Measurements from ENCODE around the gene WBP2NL. TPM values are rescaled to one million over a fixed set of nuclear protein-coding genes. Genes with fewer than 3 reads are reported as not detected.
A peak's percentile ranks its signal among the peaks of the same experiment; 100 is the strongest.

Gene WBP2NL
- total RNA-seq, 1 experiment from 2014 or later = not detected

DNA sequence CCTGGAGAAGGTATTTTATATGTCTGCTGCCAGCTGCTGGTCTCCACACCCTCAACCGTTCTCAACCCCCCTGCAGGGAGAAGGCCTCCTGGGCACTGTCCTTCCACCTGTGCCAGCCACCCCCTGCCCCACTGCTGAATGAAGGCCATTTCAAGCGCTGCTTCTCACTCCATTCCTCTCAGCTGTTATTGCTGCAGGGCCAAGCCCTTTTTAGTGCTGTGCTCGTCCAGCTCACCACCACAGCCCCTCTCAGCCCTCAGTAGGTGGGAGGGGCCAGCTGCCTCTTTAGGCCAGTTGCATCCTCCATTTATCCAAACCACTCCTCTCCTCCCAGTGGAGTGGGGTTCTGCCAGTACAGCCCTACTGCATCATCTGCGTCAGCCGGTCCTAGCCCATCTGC, 1.8 kb upstream of the WBP2NL start:
- no peaks in the 10 kb centered on the region for H3K9me3 ChIP-seq (replicated peaks)
- H3K36me3 ChIP-seq = no peaks in the 10 kb centered on the region
- no peak overlapping the region for H3K27ac ChIP-seq
- no peak for DNase-seq
- no peak overlapping the region for H3K4me3 ChIP-seq
- H3K4me1 ChIP-seq = no peaks in the 10 kb centered on the region
- 0 out of 2 replicates have a peak, but pooled peaks cover 4% of the 10 kb centered on the region for H3K27me3 ChIP-seq

DNA sequence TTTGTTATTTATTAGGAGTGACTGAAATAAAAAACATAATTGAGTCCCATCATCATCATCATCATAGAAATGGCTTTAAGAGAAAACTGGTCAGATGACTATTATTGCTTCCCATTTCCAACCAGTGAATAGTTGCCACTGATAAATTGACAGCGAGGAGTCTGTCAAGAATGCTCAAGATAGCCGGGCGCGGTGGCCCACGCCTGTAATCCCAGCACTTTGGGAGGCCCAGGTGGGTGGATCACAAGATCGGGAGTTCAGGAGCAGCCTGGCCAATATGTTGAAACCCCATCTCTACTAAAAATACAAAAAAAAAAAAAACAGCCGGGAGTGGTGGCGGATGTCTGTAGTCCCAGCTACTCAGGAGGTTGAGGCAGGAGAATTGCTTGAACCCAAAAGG, 1.9 kb downstream of the WBP2NL start:
- Histone ChIP-seq H3K36me3 (no peaks in the 10 kb centered on the region), H3K4me1 (no peaks in the 10 kb centered on the region), H3K9me3 (replicated peaks) (no peaks in the 10 kb centered on the region), H3K4me3 (no peak overlapping the region), H3K27me3 (no peaks in the 10 kb centered on the region), H3K27ac (no peak overlapping the region)
- no peak for DNase-seq

DNA sequence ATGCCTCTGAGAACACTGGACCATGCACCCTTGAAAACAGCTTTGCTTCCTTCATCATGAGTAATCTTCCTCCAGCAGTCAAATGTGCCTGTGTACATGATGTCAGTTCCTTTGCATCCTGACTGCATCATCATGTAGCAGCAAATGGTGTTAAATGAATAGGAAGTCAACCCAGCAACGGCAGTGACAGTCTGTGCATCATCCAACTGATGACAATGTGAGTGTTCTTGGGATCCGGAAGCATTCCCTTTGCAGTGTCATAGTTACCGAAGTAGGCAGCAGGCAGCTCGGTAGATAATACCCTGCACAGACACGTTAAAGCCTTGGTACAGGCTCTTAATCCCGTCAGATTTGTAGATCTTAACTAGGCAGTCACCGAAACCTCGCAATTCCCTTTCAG, 2.5 kb downstream of the WBP2NL start:
- no peak overlapping the region for H3K27ac ChIP-seq
- no peaks in the 10 kb centered on the region for H3K4me1 ChIP-seq
- H3K4me3 ChIP-seq = no peak overlapping the region
- no peaks in the 10 kb centered on the region for H3K27me3 ChIP-seq
- DNase-seq = no peak
- H3K9me3 ChIP-seq (replicated peaks) = no peaks in the 10 kb centered on the region
- no peaks in the 10 kb centered on the region for H3K36me3 ChIP-seq

DNA sequence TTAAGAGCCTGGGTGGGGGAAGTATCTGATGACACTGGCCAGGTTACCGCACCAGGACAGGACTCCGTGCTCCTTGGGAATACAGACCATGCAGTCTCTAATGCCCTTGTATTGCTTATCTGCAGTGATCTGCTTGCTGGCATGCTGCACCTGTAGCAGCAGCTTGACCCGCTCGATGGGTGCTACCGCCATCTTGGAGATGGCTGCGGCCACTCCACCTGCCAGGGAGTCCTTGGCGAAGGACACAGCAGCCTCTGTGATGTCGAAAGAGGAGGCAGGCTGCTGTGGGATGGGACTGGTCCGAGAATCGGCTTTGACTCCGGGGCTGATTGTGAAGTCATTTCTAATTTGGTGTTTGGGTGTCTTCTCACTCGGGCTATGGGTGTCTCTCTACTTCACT, 3.1 kb downstream of the WBP2NL start:
- Histone ChIP-seq H3K27me3 (no peaks in the 10 kb centered on the region), H3K4me3 (no peak overlapping the region), H3K36me3 (no peaks in the 10 kb centered on the region), H3K4me1 (no peaks in the 10 kb centered on the region), H3K27ac (no peak overlapping the region), H3K9me3 (replicated peaks) (no peaks in the 10 kb centered on the region)
- no peak for DNase-seq

DNA sequence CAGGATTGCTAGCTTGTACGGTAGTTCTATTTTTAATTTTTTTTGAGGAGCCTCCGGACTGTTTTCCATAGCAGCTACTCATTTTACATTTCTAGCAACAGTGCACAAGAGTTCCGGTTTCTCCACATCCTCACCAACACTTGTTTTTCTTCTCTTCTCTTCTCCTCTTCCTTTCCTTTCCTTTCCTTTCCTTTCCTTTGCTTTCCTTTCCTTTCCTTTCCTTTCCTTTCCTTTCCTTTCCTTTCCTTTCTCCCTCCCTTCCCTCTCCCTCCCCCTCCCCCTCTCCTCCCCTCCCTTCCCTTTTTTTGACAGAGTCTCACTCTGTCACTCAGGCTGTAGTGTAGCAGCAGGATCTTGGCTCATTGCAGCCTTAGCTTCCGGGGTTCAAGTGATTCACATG, 9.3 kb downstream of the WBP2NL start:
- Histone ChIP-seq H3K27me3 (no peaks in the 10 kb centered on the region), H3K4me1 (no peaks in the 10 kb centered on the region), H3K27ac (no peak overlapping the region), H3K36me3 (no peaks in the 10 kb centered on the region), H3K4me3 (no peak overlapping the region), H3K9me3 (replicated peaks) (no peaks in the 10 kb centered on the region)
- no peak for DNase-seq

DNA sequence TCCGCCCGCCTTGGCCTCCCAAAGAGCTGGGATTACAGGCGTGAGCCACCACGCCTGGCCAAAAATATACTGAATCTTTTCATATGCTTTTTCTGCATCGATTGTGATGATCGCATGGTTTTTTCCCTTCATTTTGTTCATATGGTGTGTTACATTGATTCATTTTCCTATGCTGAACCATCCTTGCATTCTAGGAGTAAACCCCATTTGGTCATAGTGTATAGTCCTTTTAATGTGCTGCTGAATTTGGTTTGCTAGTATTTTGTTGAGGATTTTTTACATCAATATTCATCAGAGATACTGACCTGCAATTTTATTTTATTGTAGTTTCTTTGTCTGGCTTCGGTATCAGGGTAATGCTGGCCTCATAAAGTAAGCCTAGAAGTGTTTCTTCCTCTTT, 12.2 kb downstream of the WBP2NL start:
- Histone ChIP-seq H3K4me3 (no peak overlapping the region), H3K27me3 (no peaks in the 10 kb centered on the region), H3K4me1 (no peaks in the 10 kb centered on the region), H3K27ac (no peak overlapping the region), H3K36me3 (no peaks in the 10 kb centered on the region), H3K9me3 (replicated peaks) (no peaks in the 10 kb centered on the region)
- no peak for DNase-seq

DNA sequence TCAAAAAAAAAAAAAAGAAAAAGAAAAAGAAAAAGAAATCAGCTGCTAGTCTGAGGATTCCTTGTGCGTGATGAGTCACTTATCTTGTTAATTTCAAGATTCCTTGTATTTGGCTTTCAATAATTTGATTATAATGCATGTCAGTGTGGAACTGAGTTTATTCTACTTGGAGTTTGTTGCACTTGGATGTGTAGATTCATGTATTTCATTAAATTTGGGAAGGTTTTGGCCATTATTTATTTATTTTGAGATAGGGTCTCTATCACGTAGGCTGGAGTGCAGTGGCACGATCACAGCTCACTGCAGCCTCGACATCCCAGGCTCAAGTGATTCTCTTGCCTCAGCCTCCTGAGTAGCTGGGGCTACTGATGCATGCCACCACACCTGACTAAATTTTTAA, 14.8 kb downstream of the WBP2NL start:
- Histone ChIP-seq H3K36me3 (no peaks in the 10 kb centered on the region), H3K27me3 (peaks cover 3% of the 10 kb centered on the region; the same call in 1 of the 2 replicates), H3K27ac (no peak overlapping the region), H3K9me3 (replicated peaks) (no peaks in the 10 kb centered on the region), H3K4me1 (no peaks in the 10 kb centered on the region), H3K4me3 (no peak overlapping the region)
- DNase-seq = no peak

DNA sequence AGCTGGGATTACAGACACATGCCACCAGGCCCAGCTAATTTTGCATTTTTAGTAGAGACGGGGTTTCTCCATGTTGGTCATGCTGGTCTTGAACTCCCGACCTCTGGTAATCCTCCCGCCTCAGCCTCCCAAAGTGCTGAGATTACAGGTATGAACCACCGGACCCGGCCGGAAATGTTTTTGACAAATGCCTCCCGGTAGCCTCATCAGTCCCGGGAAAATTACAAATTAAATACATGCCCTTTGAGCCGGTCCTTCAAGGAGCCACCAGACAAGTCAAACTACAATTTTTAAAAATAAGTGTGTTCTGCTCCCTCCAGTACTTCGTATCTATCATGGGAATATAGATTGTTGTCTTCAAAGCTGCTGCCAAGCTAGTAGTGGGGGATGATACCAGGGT, 17.5 kb downstream of the WBP2NL start:
- Histone ChIP-seq H3K27ac (no peak overlapping the region), H3K4me1 (no peaks in the 10 kb centered on the region), H3K9me3 (replicated peaks) (no peaks in the 10 kb centered on the region), H3K36me3 (no peaks in the 10 kb centered on the region), H3K4me3 (no peak overlapping the region), H3K27me3 (peaks cover 3% of the 10 kb centered on the region; the same call in 1 of the 2 replicates)
- no peak for DNase-seq

DNA sequence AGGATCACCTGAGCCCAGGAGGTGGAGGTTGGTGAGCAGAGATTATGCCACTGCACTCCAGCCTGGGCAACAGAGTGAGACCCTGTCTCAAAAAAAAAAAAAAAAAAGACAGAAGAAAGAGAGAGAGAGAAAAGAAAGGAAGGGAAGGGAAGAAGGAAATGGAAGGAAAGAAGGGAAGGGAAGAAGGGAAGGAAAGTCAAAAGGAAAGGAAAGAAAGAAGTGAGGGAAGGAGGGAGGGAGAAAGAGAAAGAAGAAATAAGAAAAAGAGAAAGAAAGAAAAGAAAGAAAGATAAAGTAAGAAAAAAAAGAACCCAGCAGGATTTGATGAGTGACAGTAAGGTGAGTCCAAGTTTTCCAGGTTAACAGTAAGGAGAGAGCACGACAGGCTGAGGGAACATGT, 19.6 kb downstream of the WBP2NL start:
- peaks cover 3% of the 10 kb centered on the region; the same call in 1 of the 2 replicates for H3K27me3 ChIP-seq
- H3K4me3 ChIP-seq = no peak overlapping the region
- no peak for DNase-seq
- no peaks in the 10 kb centered on the region for H3K36me3 ChIP-seq
- H3K9me3 ChIP-seq (replicated peaks) = no peaks in the 10 kb centered on the region
- H3K27ac ChIP-seq = no peak overlapping the region
- no peaks in the 10 kb centered on the region for H3K4me1 ChIP-seq

DNA sequence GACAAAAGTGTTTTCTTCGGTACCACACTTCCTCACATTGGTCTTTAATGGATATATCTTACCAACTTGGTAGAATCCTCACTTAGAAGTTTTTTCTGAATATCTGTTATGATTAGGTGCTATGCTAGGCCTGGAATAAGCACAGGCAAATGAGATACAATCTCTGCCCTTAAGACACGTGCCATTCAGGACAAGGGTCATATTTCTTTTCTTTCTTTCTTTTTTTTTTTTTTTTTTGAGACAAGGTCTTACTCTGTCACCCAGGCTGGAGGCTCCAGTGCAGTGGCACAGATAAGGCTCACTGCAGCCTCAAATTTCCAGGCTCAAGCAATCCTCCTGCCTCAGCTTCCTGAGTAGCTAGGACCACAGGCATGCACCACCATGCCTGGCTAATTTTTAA, 23.0 kb downstream of the WBP2NL start:
- no peaks in the 10 kb centered on the region for H3K36me3 ChIP-seq
- no peak overlapping the region for H3K4me3 ChIP-seq
- H3K9me3 ChIP-seq (replicated peaks) = no peaks in the 10 kb centered on the region
- H3K27ac ChIP-seq = no peak overlapping the region
- H3K4me1 ChIP-seq = no peaks in the 10 kb centered on the region
- no peak for DNase-seq
- H3K27me3 ChIP-seq = peaks cover 3% of the 10 kb centered on the region; the same call in 1 of the 2 replicates

DNA sequence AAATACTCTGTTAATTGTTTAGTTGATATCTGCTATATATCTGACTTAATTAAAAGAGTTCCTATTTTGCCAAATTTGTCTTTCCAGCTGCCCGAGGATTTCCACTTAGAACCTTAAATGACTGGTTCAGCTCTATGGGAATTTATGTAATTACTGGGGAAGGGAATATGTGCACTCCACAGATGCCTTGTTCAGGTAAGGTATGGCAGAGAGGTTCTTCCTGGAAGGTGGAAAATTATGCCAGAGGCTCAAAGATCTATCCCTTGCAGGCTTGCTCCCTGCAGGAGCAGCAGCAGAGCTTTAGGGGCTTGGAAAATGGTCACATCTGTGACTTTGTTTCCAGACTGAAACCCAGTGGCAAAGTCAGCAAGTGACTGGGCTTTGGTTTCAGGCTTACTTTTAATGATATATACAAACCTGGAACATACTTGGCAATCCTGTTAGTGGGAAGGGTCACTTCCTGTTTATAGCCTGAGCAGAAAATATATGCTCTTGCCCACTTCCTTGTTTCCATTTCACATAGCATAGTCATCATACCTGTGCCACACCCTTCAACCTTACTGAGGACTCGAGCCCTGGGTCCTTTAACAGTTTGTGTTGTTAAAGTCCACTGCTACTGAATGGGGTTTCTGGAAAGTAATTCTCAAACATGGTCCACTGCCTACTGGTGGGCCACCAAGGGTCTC, 23.7 kb downstream of the WBP2NL start:
- Histone ChIP-seq H3K27me3 (no peaks in the 10 kb centered on the region), H3K36me3 (no peaks in the 10 kb centered on the region), H3K9me3 (replicated peaks) (no peaks in the 10 kb centered on the region), H3K27ac (no peak overlapping the region), H3K4me3 (no peak overlapping the region), H3K4me1 (no peaks in the 10 kb centered on the region)
- DNase-seq = no peak

DNA sequence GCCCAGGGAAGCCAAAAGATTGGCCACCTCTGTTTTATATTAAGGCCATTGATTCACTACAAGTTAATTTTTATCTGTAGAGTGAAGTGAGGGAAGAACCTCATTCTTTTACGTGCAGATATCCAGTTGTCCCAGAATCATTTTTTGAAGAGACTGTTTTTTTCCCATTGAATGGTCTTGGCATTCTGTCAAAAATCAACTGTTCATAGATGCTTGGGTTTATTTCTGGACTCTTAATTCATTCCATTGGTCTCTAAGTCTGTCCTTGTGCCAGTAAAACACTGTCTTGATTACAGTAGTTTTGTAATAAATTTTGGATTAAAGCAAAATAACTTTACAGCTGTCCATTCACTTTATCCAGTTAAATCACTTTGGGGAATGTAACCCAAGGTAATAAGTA, 26.8 kb downstream of the WBP2NL start:
- no peaks in the 10 kb centered on the region for H3K36me3 ChIP-seq
- H3K27ac ChIP-seq = no peak overlapping the region
- no peaks in the 10 kb centered on the region for H3K9me3 ChIP-seq (replicated peaks)
- DNase-seq = no peak
- no peaks in the 10 kb centered on the region for H3K27me3 ChIP-seq
- H3K4me3 ChIP-seq = no peak overlapping the region
- no peaks in the 10 kb centered on the region for H3K4me1 ChIP-seq

DNA sequence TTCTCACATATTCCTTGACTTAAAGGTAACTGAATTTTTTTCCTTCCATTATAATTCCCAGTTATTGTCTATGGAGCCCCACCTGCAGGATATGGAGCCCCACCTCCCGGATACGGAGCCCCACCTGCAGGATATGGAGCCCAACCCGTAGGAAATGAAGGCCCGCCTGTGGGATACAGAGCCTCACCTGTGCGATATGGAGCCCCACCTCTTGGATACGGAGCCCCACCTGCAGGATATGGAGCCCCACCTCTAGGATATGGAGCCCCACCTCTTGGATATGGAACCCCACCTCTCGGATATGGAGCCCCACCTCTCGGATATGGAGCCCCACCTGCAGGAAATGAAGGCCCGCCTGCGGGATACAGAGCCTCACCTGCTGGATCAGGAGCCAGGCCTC, 28.1 kb downstream of the WBP2NL start:
- Histone ChIP-seq H3K9me3 (replicated peaks) (no peaks in the 10 kb centered on the region), H3K36me3 (no peaks in the 10 kb centered on the region), H3K27me3 (no peaks in the 10 kb centered on the region), H3K4me3 (no peak overlapping the region), H3K4me1 (no peaks in the 10 kb centered on the region), H3K27ac (no peak overlapping the region)
- no peak for DNase-seq

DNA sequence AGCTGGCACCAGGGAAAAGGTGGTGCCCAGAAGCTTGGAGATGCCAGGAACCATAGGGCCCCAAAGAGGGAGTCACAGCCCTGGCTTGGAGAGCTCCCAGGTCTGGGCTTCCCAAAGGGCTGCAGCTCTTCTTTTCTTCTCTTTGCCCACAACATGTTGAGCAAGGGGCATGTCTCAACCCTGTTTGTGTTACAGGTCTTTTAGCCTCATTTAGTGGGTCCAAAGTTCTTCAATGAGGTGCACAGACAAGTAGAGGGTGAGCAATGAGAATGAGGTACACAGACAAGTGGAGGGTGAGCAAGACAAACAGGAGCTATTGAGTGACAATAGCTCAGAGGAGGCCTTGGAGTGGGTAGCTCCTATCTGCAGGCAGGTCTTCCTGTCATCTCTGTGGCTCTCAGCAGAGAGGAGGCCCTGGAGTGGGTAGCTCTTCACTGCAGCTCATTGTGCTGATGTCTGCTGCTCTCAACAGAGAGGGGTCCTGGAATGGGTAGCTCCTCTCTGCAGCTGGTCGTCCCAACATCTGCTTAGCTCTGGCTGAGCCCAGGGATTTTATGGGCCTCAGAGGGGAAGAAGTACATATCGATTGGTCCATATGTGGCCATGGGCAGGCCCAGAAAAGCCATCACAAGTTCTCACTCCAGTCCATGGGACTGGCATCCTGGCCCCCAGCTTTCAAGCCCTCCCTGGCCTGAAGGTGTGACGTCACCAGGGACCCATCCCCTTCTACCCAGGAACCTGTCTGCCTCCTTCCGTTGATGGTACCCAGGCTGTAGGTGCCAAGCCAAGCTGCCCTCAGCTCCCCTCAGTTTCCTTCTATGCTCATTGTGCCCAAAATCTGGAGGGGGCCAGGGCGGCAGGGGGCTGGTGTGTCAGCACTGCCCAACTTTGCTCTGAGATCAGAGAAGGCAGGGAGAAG, 34.9 kb downstream of the WBP2NL start:
- H3K36me3 ChIP-seq = no peaks in the 10 kb centered on the region
- no peak for DNase-seq
- H3K27ac ChIP-seq = no peak overlapping the region
- no peak overlapping the region for H3K4me3 ChIP-seq
- H3K9me3 ChIP-seq (replicated peaks) = no peaks in the 10 kb centered on the region
- H3K4me1 ChIP-seq = no peaks in the 10 kb centered on the region
- no peaks in the 10 kb centered on the region for H3K27me3 ChIP-seq

DNA sequence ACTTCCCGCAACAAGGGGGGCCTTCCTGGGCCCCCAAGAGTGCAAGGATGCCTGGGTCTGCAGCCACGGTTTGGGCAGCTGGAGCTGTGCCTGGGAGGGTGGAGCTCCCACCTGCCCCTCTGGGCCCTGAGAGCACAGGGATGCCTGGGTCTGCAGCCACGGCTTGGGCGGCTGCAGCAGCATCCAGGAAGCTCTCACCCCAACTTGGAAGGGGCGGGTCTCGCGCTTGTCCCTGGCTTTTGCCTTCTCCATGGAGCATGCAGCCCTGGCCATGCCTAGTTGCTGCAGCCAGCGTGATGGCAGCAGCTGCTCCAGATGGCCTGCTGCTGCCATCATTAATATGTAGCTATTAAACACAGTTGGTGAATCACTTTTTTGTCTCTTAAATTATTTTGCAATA, 36.7 kb downstream of the WBP2NL start:
- H3K4me3 ChIP-seq = no peak overlapping the region
- peak in 1 of 2 experiments; percentile 9 for DNase-seq
- no peaks in the 10 kb centered on the region for H3K9me3 ChIP-seq (replicated peaks)
- no peaks in the 10 kb centered on the region for H3K4me1 ChIP-seq
- H3K27me3 ChIP-seq = no peaks in the 10 kb centered on the region
- no peak overlapping the region for H3K27ac ChIP-seq
- no peaks in the 10 kb centered on the region for H3K36me3 ChIP-seq

All from SJCRH30 (cell line).